HepG2 (cell line): ENCODE data around the gene EFCAB8. TPM values are rescaled to one million over a fixed set of nuclear protein-coding genes. Genes with fewer than 3 reads are reported as not detected.
A peak's percentile ranks its signal among the peaks of the same experiment; 100 is the strongest.

Source experiments
- BRD4 ChIP-seq: sonication (generic); formaldehyde crosslinking; IDR thresholded peaks from 2 replicates; pipeline ENCODE4 v1.4.0; 2020; ENCODE audit warnings: missing genetic modification reagents
- JUN ChIP-seq: sonication (generic); formaldehyde crosslinking; IDR thresholded peaks from 2 replicates; pipeline ENCODE4 v1.4.0; 2020; ENCODE audit warnings: mild to moderate bottlenecking, missing genetic modification reagents
- MEIS2 ChIP-seq: sonication (generic); formaldehyde crosslinking; IDR thresholded peaks from 2 replicates; pipeline ENCODE4 v1.9.0; 2021; ENCODE audit warnings: mild to moderate bottlenecking, missing genetic modification reagents
- MTA3 ChIP-seq: sonication (generic); formaldehyde crosslinking; IDR thresholded peaks from 2 replicates; pipeline ENCODE4 v1.4.0; 2020; ENCODE audit warnings: missing genetic modification reagents
- SNAPC5 ChIP-seq: sonication (generic); formaldehyde crosslinking; IDR thresholded peaks from 2 replicates; pipeline ENCODE4 v1.8.1; 2023; ENCODE audit warnings: mild to moderate bottlenecking, missing genetic modification reagents, borderline replicate concordance
- SOX5 ChIP-seq: IDR thresholded peaks from 2 replicates; pipeline ENCODE4 v1.6.1; 2016; ENCODE audit warnings: borderline replicate concordance
- TFDP1 ChIP-seq: IDR thresholded peaks from 2 replicates; pipeline ENCODE4 v1.6.1; 2016; ENCODE audit warnings: missing compliant biosample characterization, missing genetic modification reagents, borderline replicate concordance
- ZBTB49 ChIP-seq: sonication (generic); formaldehyde crosslinking; IDR thresholded peaks from 2 replicates; pipeline ENCODE4 v1.4.0; 2020; ENCODE audit warnings: missing genetic modification reagents, borderline replicate concordance
- ZNF10 ChIP-seq: sonication (generic); formaldehyde crosslinking; IDR thresholded peaks from 2 replicates; pipeline ENCODE4 v1.4.0; 2020; ENCODE audit warnings: mild to moderate bottlenecking, low read depth, missing genetic modification reagents, borderline replicate concordance
- ZNF235 ChIP-seq: sonication (generic); formaldehyde crosslinking; IDR thresholded peaks from 2 replicates; pipeline ENCODE4 v1.8.1; 2023; ENCODE audit warnings: mild to moderate bottlenecking, missing genetic modification reagents, borderline replicate concordance
- ZNF292 ChIP-seq: sonication (generic); formaldehyde crosslinking; IDR thresholded peaks from 2 replicates; pipeline ENCODE4 v1.8.1; 2022; ENCODE audit warnings: mild to moderate bottlenecking, low read depth, missing genetic modification reagents, borderline replicate concordance
- ZNF331 ChIP-seq: sonication (generic); formaldehyde crosslinking; IDR thresholded peaks from 2 replicates; pipeline ENCODE4 v1.4.0; 2020; ENCODE audit warnings: missing genetic modification reagents
- ZNF382 ChIP-seq: sonication (generic); formaldehyde crosslinking; IDR thresholded peaks from 2 replicates; pipeline ENCODE4 v1.5.0; 2020; ENCODE audit warnings: missing genetic modification reagents, mild to moderate bottlenecking, borderline replicate concordance
- ZNF547 ChIP-seq: sonication (generic); formaldehyde crosslinking; IDR thresholded peaks from 2 replicates; pipeline ENCODE4 v1.5.1; 2020; ENCODE audit warnings: mild to moderate bottlenecking, missing genetic modification reagents
- ZNF782 ChIP-seq: sonication (generic); formaldehyde crosslinking; IDR thresholded peaks from 2 replicates; pipeline ENCODE4 v1.4.0; 2020; ENCODE audit warnings: missing genetic modification reagents, mild to moderate bottlenecking, borderline replicate concordance
- ZNF784 ChIP-seq: sonication (generic); formaldehyde crosslinking; IDR thresholded peaks from 2 replicates; pipeline ENCODE4 v1.5.1; 2020; ENCODE audit warnings: missing genetic modification reagents, mild to moderate bottlenecking, borderline replicate concordance
- ZSCAN20 ChIP-seq: sonication (generic); formaldehyde crosslinking; IDR thresholded peaks from 2 replicates; pipeline ENCODE4 v1.4.0; 2020; ENCODE audit warnings: missing genetic modification reagents, mild to moderate bottlenecking, borderline replicate concordance
- ZSCAN22 ChIP-seq: sonication (generic); formaldehyde crosslinking; IDR thresholded peaks from 2 replicates; pipeline ENCODE4 v1.4.0; 2020; ENCODE audit warnings: mild to moderate bottlenecking, missing genetic modification reagents
- polyA plus RNA-seq, 8 experiments: library from polyadenylated mRNA; depleted of rRNA in 3 of 8; stranded (reverse) in 7 of 8; unstranded in 1 of 8; fragments of >200 nt; fragmentation: Illumina TruSeq in 4 of 8; extraction: Trizol in 4 of 8; gene quantifications; 2 replicates each; pipeline versions ENCODE4 v1.2.1 to v1.2.3, GENCODE V29; 2011 to 2016; ENCODE audit warnings: low read depth in 4 of 8, missing spikeins in 1 of 8, mixed read lengths in 1 of 8; ENCODE audit not compliant: insufficient read depth in 1 of 8
- total RNA-seq, 5 experiments: library from RNA; depleted of rRNA; stranded (reverse); fragments of >200 nt; fragmentation: Illumina TruSeq; extraction: Trizol; gene quantifications; 2 replicates each; pipeline ENCODE4 v1.2.3, GENCODE V29; 2016; ENCODE audit warnings: low read depth in 1 of 5
- TF ChIP-seq, protein P1 (sequence below): sonication (generic); formaldehyde crosslinking; conservative IDR thresholded peaks from 2 replicates; pipeline ENCODE4 v1.5.0; 2020; ENCODE audit warnings: missing genetic modification reagents
- TF ChIP-seq, protein P2 (sequence below), 2 experiments: sonication (generic) in 1 of 2; formaldehyde crosslinking in 1 of 2; IDR thresholded peaks; 2 replicates each; pipeline versions ENCODE4 v1.4.0 to v1.6.1; 2018 to 2020; ENCODE audit warnings: missing genetic modification reagents in 2 of 2, borderline replicate concordance in 1 of 2, low read depth in 1 of 2, mild to moderate bottlenecking in 1 of 2, missing biosample characterization in 1 of 2

Gene EFCAB8
- total and polyA plus RNA-seq, 2 of the 13 experiments (the other 11 are each of a cell fraction or from before 2014, with no cell fraction given), result 0.15 to 0.22 TPM

DNA sequence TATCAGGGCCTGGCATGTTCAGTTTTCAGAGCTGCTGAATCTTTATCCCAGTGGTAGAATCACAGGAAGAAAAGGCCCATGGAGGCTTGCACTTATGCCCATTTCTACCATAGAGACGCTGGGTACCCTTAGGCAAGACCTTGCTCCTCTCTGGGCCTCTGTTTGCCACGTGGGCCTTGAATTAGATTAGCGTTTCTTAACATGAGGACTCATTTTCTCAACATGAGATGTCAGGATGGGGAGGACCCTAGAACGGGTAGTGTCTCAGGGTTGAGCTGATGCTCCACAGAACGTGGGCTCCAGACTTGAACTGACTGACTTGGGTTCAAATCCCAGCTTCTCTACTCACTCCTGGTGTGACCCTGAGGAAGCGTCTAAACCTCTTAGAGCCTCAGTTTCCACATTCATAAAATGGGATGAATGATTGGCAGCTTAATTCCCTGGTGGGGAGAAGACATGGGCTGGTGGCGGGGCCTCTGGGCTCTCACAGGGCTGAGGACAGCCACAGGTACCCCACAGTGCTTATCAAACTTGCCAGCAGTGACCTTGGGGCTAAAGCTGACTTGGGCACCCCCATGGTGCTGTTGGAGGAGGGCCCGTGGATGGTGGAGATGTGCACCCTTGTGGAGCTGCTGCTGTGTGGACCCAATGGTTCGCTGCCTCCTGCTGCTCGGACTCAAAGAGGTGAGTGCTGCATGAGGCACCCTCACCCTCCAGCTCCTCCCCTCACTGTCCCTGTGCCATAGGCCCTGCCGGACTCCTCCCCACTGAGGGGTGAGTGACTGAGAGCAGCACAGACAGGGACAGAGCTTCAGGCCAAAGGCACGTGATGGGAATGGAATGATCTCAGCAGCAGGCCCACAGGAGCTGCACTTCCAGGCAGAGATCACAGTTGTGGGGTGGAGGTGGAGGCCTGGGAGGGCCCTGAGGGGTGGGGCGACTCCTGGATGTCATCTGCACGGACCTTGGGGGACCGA lies 117.3 kb downstream of the EFCAB8 start (continued):
- peak; percentile 30; the same call in 1 of the 2 replicates for TF ChIP-seq TFDP1 (CRISPR knock-in tag)
- TF ChIP-seq ZNF784 (CRISPR knock-in tag), result no peak
- no peak for TF ChIP-seq ZNF382 (CRISPR knock-in tag)
- TF ChIP-seq BRD4, result no peak
- no peak for TF ChIP-seq ZSCAN20 (CRISPR knock-in tag)
- no peak for TF ChIP-seq ZSCAN22 (CRISPR knock-in tag)
- TF ChIP-seq SOX5 (CRISPR knock-in tag), result peak; percentile 71
- TF ChIP-seq, protein P1, sequence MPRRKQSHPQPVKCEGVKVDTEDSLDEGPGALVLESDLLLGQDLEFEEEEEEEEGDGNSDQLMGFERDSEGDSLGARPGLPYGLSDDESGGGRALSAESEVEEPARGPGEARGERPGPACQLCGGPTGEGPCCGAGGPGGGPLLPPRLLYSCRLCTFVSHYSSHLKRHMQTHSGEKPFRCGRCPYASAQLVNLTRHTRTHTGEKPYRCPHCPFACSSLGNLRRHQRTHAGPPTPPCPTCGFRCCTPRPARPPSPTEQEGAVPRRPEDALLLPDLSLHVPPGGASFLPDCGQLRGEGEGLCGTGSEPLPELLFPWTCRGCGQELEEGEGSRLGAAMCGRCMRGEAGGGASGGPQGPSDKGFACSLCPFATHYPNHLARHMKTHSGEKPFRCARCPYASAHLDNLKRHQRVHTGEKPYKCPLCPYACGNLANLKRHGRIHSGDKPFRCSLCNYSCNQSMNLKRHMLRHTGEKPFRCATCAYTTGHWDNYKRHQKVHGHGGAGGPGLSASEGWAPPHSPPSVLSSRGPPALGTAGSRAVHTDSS, result no peak
- peak; percentile 84 for TF ChIP-seq ZNF331 (CRISPR knock-in tag)
- TF ChIP-seq MEIS2 (CRISPR knock-in tag), result no peak
- TF ChIP-seq, protein P2, sequence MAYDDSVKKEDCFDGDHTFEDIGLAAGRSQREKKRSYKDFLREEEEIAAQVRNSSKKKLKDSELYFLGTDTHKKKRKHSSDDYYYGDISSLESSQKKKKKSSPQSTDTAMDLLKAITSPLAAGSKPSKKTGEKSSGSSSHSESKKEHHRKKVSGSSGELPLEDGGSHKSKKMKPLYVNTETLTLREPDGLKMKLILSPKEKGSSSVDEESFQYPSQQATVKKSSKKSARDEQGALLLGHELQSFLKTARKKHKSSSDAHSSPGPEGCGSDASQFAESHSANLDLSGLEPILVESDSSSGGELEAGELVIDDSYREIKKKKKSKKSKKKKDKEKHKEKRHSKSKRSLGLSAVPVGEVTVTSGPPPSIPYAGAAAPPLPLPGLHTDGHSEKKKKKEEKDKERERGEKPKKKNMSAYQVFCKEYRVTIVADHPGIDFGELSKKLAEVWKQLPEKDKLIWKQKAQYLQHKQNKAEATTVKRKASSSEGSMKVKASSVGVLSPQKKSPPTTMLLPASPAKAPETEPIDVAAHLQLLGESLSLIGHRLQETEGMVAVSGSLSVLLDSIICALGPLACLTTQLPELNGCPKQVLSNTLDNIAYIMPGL (CRISPR knock-in tag; IDR thresholded peaks at IDR 0.05; ENCODE audit: borderline replicate concordance in 1 of 2, low read depth in 1 of 2), result 0 out of 4 replicates have a peak, but pooled peaks have one; percentile 24 to 25
- TF ChIP-seq ZBTB49, result no peak
- TF ChIP-seq SNAPC5 (CRISPR knock-in tag), result no peak
- 0 out of 2 replicates have a peak, but pooled peaks have one; percentile 41 for TF ChIP-seq ZNF547 (CRISPR knock-in tag)
- no peak for TF ChIP-seq MTA3 (CRISPR knock-in tag)
- no peak for TF ChIP-seq ZNF10 (CRISPR knock-in tag)
- no peak for TF ChIP-seq JUN (CRISPR knock-in tag)
- no peak for TF ChIP-seq ZNF235 (CRISPR knock-in tag)
- TF ChIP-seq ZNF292 (CRISPR knock-in tag), result peak; percentile 93
- TF ChIP-seq ZNF782 (CRISPR knock-in tag), result 0 out of 2 replicates have a peak, but pooled peaks have one; percentile 47
